Breast epithelium (tissue), 4 donors: ENCODE data around the gene CCDC80. TPM values are rescaled to one million over a fixed set of nuclear protein-coding genes. Genes with fewer than 3 reads are reported as not detected.

ENCODE experiments used
- DNase-seq, 2 donors: peaks; one replicate each; pipeline ENCODE4 v3.0.0-alpha.2; 2019; ENCODE audit warnings: low spot score in 2 of 2
- H3K27ac ChIP-seq, 2 donors: fragments of 200-600 bp; sonication (generic) in 1 of 2; one replicate each; pipeline ENCODE4 v1.5.1; 2016 to 2019; ENCODE audit warnings: mild to moderate bottlenecking in 1 of 2
- H3K27me3 ChIP-seq, 2 donors: fragments of 200-600 bp; sonication (generic) in 1 of 2; one replicate each; pipeline versions ENCODE4 v1.5.1 to v1.6.0; 2017 to 2019; ENCODE audit warnings: control low read depth in 1 of 2, mild to moderate bottlenecking in 1 of 2
- H3K36me3 ChIP-seq: fragments of 200-600 bp; one replicate; pipeline ENCODE4 v1.5.1; 2019
- H3K4me1 ChIP-seq, 2 donors: fragments of 200-600 bp; sonication (generic); one replicate each; pipeline ENCODE4 v1.5.1; 2016 to 2019; ENCODE audit warnings: control low read depth in 1 of 2
- H3K4me3 ChIP-seq, 3 donors: fragments of 200-600 bp; sonication (generic); 1 replicate in 2 of 3; 2 replicates in 1 of 3; pipeline ENCODE4 v1.5.1; 2016 to 2019; ENCODE audit warnings: mild to moderate bottlenecking in 3 of 3, moderate library complexity in 2 of 3
- H3K9me3 ChIP-seq, 2 donors: fragments of 200-600 bp; sonication (generic) in 1 of 2; one replicate each; pipeline ENCODE4 v1.5.1; 2016 to 2019; ENCODE audit warnings: control low read depth in 1 of 2
- CTCF ChIP-seq, 3 donors: fragments of 450-650 bp; IDR thresholded peaks; one replicate each; pipeline ENCODE4 v1.5.1; 2016 to 2017; ENCODE audit warnings: antibody characterized with exemption in 3 of 3, mild to moderate bottlenecking in 3 of 3, moderate library complexity in 3 of 3
- POLR2A ChIP-seq: fragments of 450-650 bp; IDR thresholded peaks from one replicate; pipeline ENCODE4 v1.6.1; 2016; ENCODE audit warnings: antibody characterized with exemption, mild to moderate bottlenecking, moderate library complexity
- POLR2AphosphoS5 ChIP-seq, 3 donors: sonication (generic); formaldehyde crosslinking; IDR thresholded peaks; one replicate each; pipeline ENCODE4 v1.6.1; 2017; ENCODE audit warnings: antibody characterized with exemption in 3 of 3
- intact Hi-C: fragments of 100-400 bp; cut with DNase I; formaldehyde crosslinking; loops from one replicate; pipeline ENCODE4 v1.15.1; 2023; ENCODE audit warnings: low total_unique reads
- total RNA-seq, 3 donors: library from RNA; depleted of rRNA; stranded (reverse); fragments of >200 nt; gene quantifications; one replicate each; pipeline ENCODE4 v1.1.0, GENCODE V29; 2016

The CCDC80 gene
- total RNA-seq, 3 donors from 2014 or later, result 38.7 to 430 (median 42.0) TPM

- TF ChIP-seq CTCF (IDR thresholded peaks at IDR 0.05), result no peak
- no peak for TF ChIP-seq POLR2AphosphoS5 (IDR thresholded peaks at IDR 0.05)
- TF ChIP-seq POLR2A, result no peak
- Histone ChIP-seq H3K27me3 (no peaks in the 10 kb centered on the region), H3K9me3 (no peaks in the 10 kb centered on the region), H3K4me1 (no peaks in the 10 kb centered on the region), H3K4me3 (no peak overlapping the region), H3K27ac (no peak overlapping the region), H3K36me3 (no peaks in the 10 kb centered on the region)
- intact Hi-C loops, result no loop called here
- DNase-seq, result no peak
Observed at GRCh38 chr3:112611752-112612515, 29.0 kb downstream of the CCDC80 start.

- TF ChIP-seq POLR2AphosphoS5 (IDR thresholded peaks at IDR 0.05) (no peak), POLR2A (no peak), CTCF (IDR thresholded peaks at IDR 0.05) (no peak)
- Histone ChIP-seq H3K36me3 (no peaks in the 10 kb centered on the region), H3K4me1 (no peaks in the 10 kb centered on the region), H3K4me3 (no peak overlapping the region), H3K9me3 (no peaks in the 10 kb centered on the region), H3K27ac (no peak overlapping the region), H3K27me3 (no peaks in the 10 kb centered on the region)
- intact Hi-C loops, result no loop called here
- no peak for DNase-seq
Observed at GRCh38 chr3:112610121-112610520, 30.8 kb downstream of the CCDC80 start.

- no peaks in the 10 kb centered on the region for H3K36me3 ChIP-seq
- H3K27me3 ChIP-seq, result no peaks in the 10 kb centered on the region
- no peaks in the 10 kb centered on the region for H3K9me3 ChIP-seq
- H3K4me3 ChIP-seq, result no peak overlapping the region
- H3K27ac ChIP-seq, result no peak overlapping the region
- no peaks in the 10 kb centered on the region for H3K4me1 ChIP-seq
- TF ChIP-seq POLR2A (no peak), POLR2AphosphoS5 (IDR thresholded peaks at IDR 0.05) (no peak)
- intact Hi-C loops, result no loop called here
- no peak for DNase-seq
Observed at GRCh38 chr3:112607863-112608262, 33.1 kb downstream of the CCDC80 start.

- Histone ChIP-seq H3K27ac (no peak overlapping the region), H3K36me3 (no peaks in the 10 kb centered on the region), H3K27me3 (no peaks in the 10 kb centered on the region), H3K4me1 (no peaks in the 10 kb centered on the region), H3K9me3 (no peaks in the 10 kb centered on the region), H3K4me3 (no peak overlapping the region)
- DNase-seq, result no peak
- no peak for TF ChIP-seq POLR2AphosphoS5 (IDR thresholded peaks at IDR 0.05)
- TF ChIP-seq POLR2A, result no peak
- no peak for TF ChIP-seq CTCF (IDR thresholded peaks at IDR 0.05)
- intact Hi-C loops, result no loop called here
Observed at GRCh38 chr3:112606098-112606497, 34.8 kb downstream of the CCDC80 start.

- peak overlapping the region in 1 of 2 donors; percentile 23 for H3K27ac ChIP-seq
Observed at GRCh38 chr3:112605285-112605684, 35.7 kb downstream of the CCDC80 start.

More at GRCh38 chr3:112605285-112605684, 35.7 kb downstream of the CCDC80 start:
- intact Hi-C loops, result no loop called here
- H3K27me3 ChIP-seq, result no peaks in the 10 kb centered on the region
- TF ChIP-seq POLR2AphosphoS5 (IDR thresholded peaks at IDR 0.05) (no peak), CTCF (IDR thresholded peaks at IDR 0.05) (no peak), POLR2A (no peak)
- DNase-seq, result no peak
- H3K36me3 ChIP-seq, result no peaks in the 10 kb centered on the region
- H3K4me1 ChIP-seq, result no peaks in the 10 kb centered on the region
- H3K9me3 ChIP-seq, result no peaks in the 10 kb centered on the region
- no peak overlapping the region for H3K4me3 ChIP-seq
